ENCODE results near the gene TPI1. TPM values are rescaled to one million over a fixed set of nuclear protein-coding genes. Genes with fewer than 3 reads are reported as not detected.

TPI1 gene
- total RNA-seq, 2 experiments from 2014 or later = 1,593 to 1,653 TPM

Other genes with a start within 250 kb of the TPI1 start
- gene LPAR5, start 231.6 kb upstream of the TPI1 start, total RNA-seq = 1 to 10 TPM; 7.3 to 7.9 TPM
- 1 to 10 TPM in 1 of 2 experiments, under 1 TPM in 1; 0.86 to 1.2 TPM for gene ACRBP, start 220.1 kb upstream of the TPI1 start, total RNA-seq
- gene ING4, start 204.4 kb upstream of the TPI1 start, total RNA-seq = 10 to 100 TPM; 10.9 to 11.1 TPM
- gene ZNF384, start 178.2 kb upstream of the TPI1 start, total RNA-seq = 10 to 100 TPM; 60.6 to 61.8 TPM
- under 1 TPM in 1 of 2 experiments, not detected in 1; 0.37 TPM for gene PIANP, start 166.7 kb upstream of the TPI1 start, total RNA-seq
- gene COPS7A, start 143.5 kb upstream of the TPI1 start, total RNA-seq = 10 to 100 TPM; 37.1 to 41.6 TPM
- gene MLF2, start 114.4 kb upstream of the TPI1 start, total RNA-seq = 100 to 1,000 TPM; 134 to 141 TPM
- gene PTMS, start 101.2 kb upstream of the TPI1 start, total RNA-seq = 10 to 100 TPM; 23.3 to 25.1 TPM
- gene LAG3, start 95.0 kb upstream of the TPI1 start, total RNA-seq = 10 to 100 TPM; 64.8 to 67.7 TPM
- gene CD4, start 78.0 kb upstream of the TPI1 start, total RNA-seq = 1 to 10 TPM; 2.2 to 2.5 TPM
- gene GPR162, start 45.7 kb upstream of the TPI1 start, total RNA-seq = under 1 TPM; 0.54 to 0.76 TPM
- under 1 TPM; 0.36 to 0.60 TPM for gene P3H3, start 39.1 kb upstream of the TPI1 start, total RNA-seq
- gene GNB3, start 26.6 kb upstream of the TPI1 start, total RNA-seq = under 1 TPM in 1 of 2 experiments, not detected in 1; 0.10 TPM
- 10 to 100 TPM; 62.5 to 64.0 TPM for gene CDCA3, start 16.2 kb upstream of the TPI1 start, total RNA-seq
- 100 to 1,000 TPM; 125 to 127 TPM for gene USP5, start 15.4 kb upstream of the TPI1 start, total RNA-seq
- 1 to 10 TPM; 2.7 to 3.0 TPM for gene SPSB2, start 5.8 kb downstream of the TPI1 start, total RNA-seq
- gene LRRC23, start 37.3 kb downstream of the TPI1 start, total RNA-seq = 1 to 10 TPM; 3.0 to 4.1 TPM
- gene ENO2, start 47.0 kb downstream of the TPI1 start, total RNA-seq = 100 to 1,000 TPM; 140 to 141 TPM
- gene ATN1, start 60.4 kb downstream of the TPI1 start, total RNA-seq = 10 to 100 TPM; 27.6 to 28.5 TPM
- not detected for gene RNU7-1, start 76.3 kb downstream of the TPI1 start, total RNA-seq
- gene C12orf57, start 76.5 kb downstream of the TPI1 start, total RNA-seq = 100 to 1,000 TPM; 203 to 208 TPM
- 100 to 1,000 TPM; 457 to 467 TPM for gene PTPN6, start 83.8 kb downstream of the TPI1 start, total RNA-seq
- 100 to 1,000 TPM; 556 to 557 TPM for gene PHB2, start 103.1 kb downstream of the TPI1 start, total RNA-seq
- 100 to 1,000 TPM; 130 to 140 TPM for gene EMG1, start 103.4 kb downstream of the TPI1 start, total RNA-seq
- 10 to 100 TPM; 23.3 to 23.8 TPM for gene LPCAT3, start 150.9 kb downstream of the TPI1 start, total RNA-seq
- gene C1S, start 193.2 kb downstream of the TPI1 start, total RNA-seq = under 1 TPM; 0.47 to 0.66 TPM
- gene C1R, start 224.9 kb downstream of the TPI1 start, total RNA-seq = 1 to 10 TPM; 1.6 to 2.5 TPM
- gene C1RL, start 241.7 kb downstream of the TPI1 start, total RNA-seq = 10 to 100 TPM in 1 of 2 experiments, 1 to 10 TPM in 1; 8.6 to 10.1 TPM

Data from activated naive CD8-positive, alpha-beta T cell treated with anti-CD3 and anti-CD28 coated beads for 36 hours (primary cell).